Measurements from ENCODE around the gene PDCD11. TPM values are rescaled to one million over a fixed set of nuclear protein-coding genes. Genes with fewer than 3 reads are reported as not detected.

PDCD11 gene
- total RNA-seq, 2 donors from 2014 or later: 10.7 to 23.0 TPM

DNA sequence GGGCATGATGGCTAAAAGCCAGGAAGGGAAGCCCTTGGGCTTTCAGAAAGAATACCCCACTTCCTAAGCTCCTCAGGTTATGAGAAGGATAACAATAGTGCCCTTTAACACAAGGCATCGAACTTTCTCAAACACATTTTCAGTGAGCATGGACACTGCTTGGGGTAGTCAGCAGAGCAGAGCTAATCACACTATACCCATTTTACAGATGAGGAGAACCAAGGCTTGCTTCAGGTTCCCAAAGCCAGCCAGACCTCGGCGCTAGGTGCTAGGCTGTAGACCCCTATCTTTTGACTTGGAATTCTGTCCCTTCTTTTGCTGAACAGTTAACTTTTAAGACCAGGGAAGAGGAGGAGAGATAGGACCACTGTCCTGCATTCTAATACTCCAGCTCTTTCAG lies 98.9 kb downstream of the PDCD11 start:
- TF ChIP-seq, protein P1, sequence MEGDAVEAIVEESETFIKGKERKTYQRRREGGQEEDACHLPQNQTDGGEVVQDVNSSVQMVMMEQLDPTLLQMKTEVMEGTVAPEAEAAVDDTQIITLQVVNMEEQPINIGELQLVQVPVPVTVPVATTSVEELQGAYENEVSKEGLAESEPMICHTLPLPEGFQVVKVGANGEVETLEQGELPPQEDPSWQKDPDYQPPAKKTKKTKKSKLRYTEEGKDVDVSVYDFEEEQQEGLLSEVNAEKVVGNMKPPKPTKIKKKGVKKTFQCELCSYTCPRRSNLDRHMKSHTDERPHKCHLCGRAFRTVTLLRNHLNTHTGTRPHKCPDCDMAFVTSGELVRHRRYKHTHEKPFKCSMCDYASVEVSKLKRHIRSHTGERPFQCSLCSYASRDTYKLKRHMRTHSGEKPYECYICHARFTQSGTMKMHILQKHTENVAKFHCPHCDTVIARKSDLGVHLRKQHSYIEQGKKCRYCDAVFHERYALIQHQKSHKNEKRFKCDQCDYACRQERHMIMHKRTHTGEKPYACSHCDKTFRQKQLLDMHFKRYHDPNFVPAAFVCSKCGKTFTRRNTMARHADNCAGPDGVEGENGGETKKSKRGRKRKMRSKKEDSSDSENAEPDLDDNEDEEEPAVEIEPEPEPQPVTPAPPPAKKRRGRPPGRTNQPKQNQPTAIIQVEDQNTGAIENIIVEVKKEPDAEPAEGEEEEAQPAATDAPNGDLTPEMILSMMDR (IDR thresholded peaks at IDR 0.05): no peak
- Histone ChIP-seq H3K4me1 (ENCODE audit: control insufficient read depth in 1 of 2, low read depth in 2 of 2) (peaks cover 5 to 18% of the 10 kb centered on the region in 2 donors), H3K27me3 (replicated peaks; ENCODE audit: insufficient read depth) (no peaks in the 10 kb centered on the region), H3K4me3 (no peak overlapping the region), H3K36me3 (no peaks in the 10 kb centered on the region), H3K27ac (no peak overlapping the region), H3K9me3 (no peaks in the 10 kb centered on the region)
- no peak for DNase-seq (ENCODE audit: low spot score)
- ATAC-seq (ENCODE audit: insufficient number of reproducible peaks, low FRiP score, low read depth): no peak

Other genes with a start within 250 kb of the PDCD11 start
- 100 to 1,000 TPM; 105 to 114 TPM for gene NT5C2, start 203.4 kb upstream of the PDCD11 start, total RNA-seq
- not detected for gene RPEL1, start 150.7 kb upstream of the PDCD11 start, total RNA-seq
- gene INA, start 119.5 kb upstream of the PDCD11 start, total RNA-seq: not detected
- 10 to 100 TPM in 1 of 2 donors, 1 to 10 TPM in 1; 7.0 to 13.8 TPM for gene PCGF6, start 45.5 kb upstream of the PDCD11 start, total RNA-seq
- 1 to 10 TPM; 3.7 to 5.3 TPM for gene TAF5, start 28.6 kb upstream of the PDCD11 start, total RNA-seq
- gene ATP5MK, start 151 bp upstream of the PDCD11 start, total RNA-seq: 100 to 1,000 TPM; 148 to 269 TPM
- 100 to 1,000 TPM in 1 of 2 donors, 10 to 100 TPM in 1; 98.4 to 113 TPM for gene CALHM2, start 55.7 kb downstream of the PDCD11 start, total RNA-seq
- gene CALHM1, start 62.3 kb downstream of the PDCD11 start, total RNA-seq: not detected
- not detected for gene CALHM3, start 82.6 kb downstream of the PDCD11 start, total RNA-seq
- under 1 TPM in 1 of 2 donors, not detected in 1; 0.28 TPM for gene NEURL1, start 97.1 kb downstream of the PDCD11 start, total RNA-seq

All from thoracic aorta (tissue), 2 donors.